OCI-LY3 (cell line): Measurements from ENCODE around the gene WWC1.

ENCODE experiments used
- H2AFZ ChIP-seq: fragments of 200-600, 300-600 bp; shearing (Covaris generic); 2 replicates; pipeline ENCODE4 v1.6.0; 2014; ENCODE audit warnings: antibody characterized with exemption, low read depth, low read length
- H3K27ac ChIP-seq: fragments of 200-600, 300-600 bp; sonication (generic); 2 replicates; pipeline ENCODE4 v1.5.1; 2014; ENCODE audit warnings: mild to moderate bottlenecking, low read length, moderate library complexity, mixed read lengths
- H3K27me3 ChIP-seq: fragments of 200-600, 300-600 bp; sonication (generic); 2 replicates; pipeline ENCODE4 v1.6.1; 2014; ENCODE audit warnings: low read depth, low read length, mixed read lengths
- H3K36me3 ChIP-seq: fragments of 200-600, 300-600 bp; sonication (generic); replicated peaks from 2 replicates; pipeline ENCODE3; 2014; ENCODE audit warnings: low read depth, low read length, mixed read lengths
- H3K4me1 ChIP-seq: fragments of 300-600, 200-600 bp; sonication (generic); 2 replicates; pipeline ENCODE4 v1.6.1; 2014; ENCODE audit warnings: low read length, mixed read lengths
- H3K4me2 ChIP-seq: fragments of 200-600, 300-600 bp; sonication (generic); 2 replicates; pipeline ENCODE4 v1.6.1; 2014; ENCODE audit warnings: low read length, mixed read lengths
- H3K4me3 ChIP-seq: fragments of 300-600, 200-600 bp; sonication (generic); 2 replicates; pipeline ENCODE4 v1.5.1; 2014; ENCODE audit warnings: antibody characterized with exemption, mild to moderate bottlenecking, low read length, moderate library complexity
- H3K79me2 ChIP-seq: fragments of 300-600, 200-600 bp; shearing (Covaris generic); 2 replicates; pipeline ENCODE4 v1.6.1; 2014; ENCODE audit warnings: mild to moderate bottlenecking, low read length, mixed read lengths
- H3K9ac ChIP-seq: fragments of 300-600, 200-600 bp; shearing (Covaris generic); 2 replicates; pipeline ENCODE4 v1.6.0; 2014; ENCODE audit warnings: mild to moderate bottlenecking, low read length, moderate library complexity
- H3K9me3 ChIP-seq: fragments of 200-600, 300-600 bp; shearing (Covaris generic); 2 replicates; pipeline ENCODE4 v1.6.1; 2014; ENCODE audit warnings: low read length, mixed read lengths; ENCODE audit not compliant: insufficient read depth
- H4K20me1 ChIP-seq: fragments of 200-600, 300-600 bp; sonication (generic); 2 replicates; pipeline ENCODE4 v1.6.1; 2016; ENCODE audit warnings: low read length, mixed read lengths; ENCODE audit not compliant: insufficient read depth
- EZH2phosphoT487 ChIP-seq: fragments of 200-600 bp; shearing (Covaris generic); IDR thresholded peaks from 2 replicates; pipeline ENCODE4 v1.6.1; 2018; ENCODE audit warnings: antibody characterized with exemption, mixed run types, low read depth
- TF ChIP-seq, protein P1 (sequence below): fragments of 200-600, 300-600 bp; sonication (generic); IDR thresholded peaks from 2 replicates; pipeline ENCODE4 v1.5.1; 2014; ENCODE audit warnings: antibody characterized with exemption, low read length, low read depth

The WWC1 gene

GRCh38 chr5:168270476-168270875 lies 21.0 kb upstream of the WWC1 start:
- Histone ChIP-seq H4K20me1 (no peaks in the 10 kb centered on the region), H3K27ac (no peak overlapping the region), H3K36me3 (no peaks in the 10 kb centered on the region), H3K4me1 (peaks cover 11% of the 10 kb centered on the region), H3K9ac (no peak overlapping the region), H3K4me3 (no peak overlapping the region), H3K9me3 (no peaks in the 10 kb centered on the region), H3K79me2 (no peaks in the 10 kb centered on the region), H3K27me3 (peaks cover 30% of the 10 kb centered on the region), H3K4me2 (no peak overlapping the region), H2AFZ (no peak overlapping the region)
- TF ChIP-seq, protein P1, sequence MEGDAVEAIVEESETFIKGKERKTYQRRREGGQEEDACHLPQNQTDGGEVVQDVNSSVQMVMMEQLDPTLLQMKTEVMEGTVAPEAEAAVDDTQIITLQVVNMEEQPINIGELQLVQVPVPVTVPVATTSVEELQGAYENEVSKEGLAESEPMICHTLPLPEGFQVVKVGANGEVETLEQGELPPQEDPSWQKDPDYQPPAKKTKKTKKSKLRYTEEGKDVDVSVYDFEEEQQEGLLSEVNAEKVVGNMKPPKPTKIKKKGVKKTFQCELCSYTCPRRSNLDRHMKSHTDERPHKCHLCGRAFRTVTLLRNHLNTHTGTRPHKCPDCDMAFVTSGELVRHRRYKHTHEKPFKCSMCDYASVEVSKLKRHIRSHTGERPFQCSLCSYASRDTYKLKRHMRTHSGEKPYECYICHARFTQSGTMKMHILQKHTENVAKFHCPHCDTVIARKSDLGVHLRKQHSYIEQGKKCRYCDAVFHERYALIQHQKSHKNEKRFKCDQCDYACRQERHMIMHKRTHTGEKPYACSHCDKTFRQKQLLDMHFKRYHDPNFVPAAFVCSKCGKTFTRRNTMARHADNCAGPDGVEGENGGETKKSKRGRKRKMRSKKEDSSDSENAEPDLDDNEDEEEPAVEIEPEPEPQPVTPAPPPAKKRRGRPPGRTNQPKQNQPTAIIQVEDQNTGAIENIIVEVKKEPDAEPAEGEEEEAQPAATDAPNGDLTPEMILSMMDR, result no peak
- TF ChIP-seq EZH2phosphoT487, result no peak

DNA sequence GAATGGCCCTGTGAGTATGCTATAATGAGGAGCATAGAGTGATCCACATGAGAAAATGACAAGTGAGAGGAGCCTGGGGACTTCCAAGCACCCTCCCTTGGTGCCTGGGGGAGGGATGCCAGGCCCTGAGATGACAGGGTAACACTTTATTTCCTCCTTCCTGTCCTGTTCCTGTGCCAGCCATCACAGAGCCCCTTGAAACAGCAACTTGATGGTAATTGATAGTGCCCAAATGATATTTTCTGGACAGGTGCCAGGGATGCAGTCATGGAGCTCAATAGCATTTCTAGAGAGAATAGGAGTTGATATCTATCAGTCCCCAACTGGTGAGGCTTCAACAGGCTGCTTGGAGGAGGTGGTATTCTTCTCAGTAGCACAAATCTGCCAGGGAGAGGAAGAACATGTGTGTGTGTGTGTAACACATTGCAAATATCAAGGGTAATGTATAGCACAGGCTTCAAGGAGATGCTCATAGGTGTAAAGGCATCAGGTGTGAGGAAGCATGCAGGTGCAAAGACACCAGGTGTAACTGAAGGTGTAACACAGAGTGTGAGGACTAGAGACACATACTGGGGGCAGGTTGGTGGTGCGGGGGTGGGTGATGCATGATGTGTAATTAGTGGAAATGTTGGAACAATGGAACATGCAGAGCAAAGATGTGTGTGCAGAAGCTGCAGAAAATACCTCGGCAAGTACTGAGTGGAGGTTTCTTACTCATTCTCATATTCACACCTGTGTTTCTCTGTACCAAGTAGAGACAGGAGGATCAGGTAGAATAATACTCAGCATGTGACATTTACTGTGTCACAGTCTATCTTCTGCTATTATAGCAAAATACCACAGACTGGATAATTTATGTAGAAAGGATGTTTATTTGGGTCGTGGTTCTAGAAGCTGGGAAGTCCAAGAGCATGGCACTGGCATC lies 18.1 kb upstream of the WWC1 start:
- Histone ChIP-seq H3K27ac (no peak overlapping the region), H3K4me2 (no peak overlapping the region), H3K9ac (no peak overlapping the region), H3K4me1 (peaks cover 11% of the 10 kb centered on the region), H3K4me3 (no peak overlapping the region), H3K9me3 (no peaks in the 10 kb centered on the region), H3K79me2 (no peaks in the 10 kb centered on the region), H4K20me1 (no peaks in the 10 kb centered on the region), H2AFZ (no peak overlapping the region), H3K27me3 (peaks cover 36% of the 10 kb centered on the region), H3K36me3 (no peaks in the 10 kb centered on the region)
- TF ChIP-seq, protein P1, result no peak
- no peak for TF ChIP-seq EZH2phosphoT487

DNA sequence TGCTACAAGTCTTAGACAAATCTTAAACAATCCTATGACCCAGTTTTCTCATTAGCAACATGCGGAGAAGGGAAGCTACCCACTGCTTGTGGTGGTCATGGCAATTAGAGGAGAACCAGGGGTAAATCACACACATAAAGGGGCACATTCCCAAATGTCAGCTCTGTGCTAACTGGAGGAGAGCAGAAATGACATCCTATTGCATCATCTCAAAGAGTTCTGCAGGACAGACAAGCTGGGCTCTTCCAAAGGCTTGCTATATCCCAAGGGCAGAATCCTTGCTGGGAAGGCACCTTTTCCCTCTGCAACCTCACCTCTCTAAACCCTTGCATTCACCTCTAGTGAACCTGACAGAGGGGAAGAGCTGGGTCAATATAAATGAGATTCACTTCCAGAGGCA lies 17.0 kb upstream of the WWC1 start:
- H3K9me3 ChIP-seq, result no peaks in the 10 kb centered on the region
- no peak overlapping the region for H3K4me2 ChIP-seq
- H3K4me3 ChIP-seq, result no peak overlapping the region
- H3K36me3 ChIP-seq, result no peaks in the 10 kb centered on the region
- H3K9ac ChIP-seq, result no peak overlapping the region
- H3K4me1 ChIP-seq, result peaks cover 4% of the 10 kb centered on the region; the same call in 1 of the 2 replicates
- TF ChIP-seq, protein P1, result no peak
- no peak for TF ChIP-seq EZH2phosphoT487
- no peaks in the 10 kb centered on the region for H3K79me2 ChIP-seq
- no peak overlapping the region for H3K27ac ChIP-seq
- H3K27me3 ChIP-seq, result peaks cover 34% of the 10 kb centered on the region
- H2AFZ ChIP-seq, result no peak overlapping the region
- H4K20me1 ChIP-seq, result no peaks in the 10 kb centered on the region

- Histone ChIP-seq H3K36me3 (no peaks in the 10 kb centered on the region), H3K79me2 (no peaks in the 10 kb centered on the region), H4K20me1 (no peaks in the 10 kb centered on the region), H3K27ac (no peak overlapping the region), H3K4me1 (no peaks in the 10 kb centered on the region), H3K9ac (no peak overlapping the region), H3K4me3 (no peak overlapping the region), H2AFZ (no peak overlapping the region), H3K9me3 (no peaks in the 10 kb centered on the region), H3K27me3 (peaks cover 30% of the 10 kb centered on the region), H3K4me2 (no peak overlapping the region)
- no peak for TF ChIP-seq EZH2phosphoT487
- TF ChIP-seq, protein P1, result no peak
These were observed 15.5 kb upstream of the WWC1 start for GRCh38 chr5:168275940-168276339.
